HEK293T (cell line): ENCODE data around the gene CANX.

Experiments
- ARNT ChIP-seq: fragments of 450-650 bp; IDR thresholded peaks from 2 replicates; pipeline ENCODE4 v1.6.1; 2017; ENCODE audit warnings: mild to moderate bottlenecking
- BHLHE40 ChIP-seq: fragments of 450-650 bp; IDR thresholded peaks from 2 replicates; pipeline ENCODE4 v1.6.1; 2016; ENCODE audit warnings: mild to moderate bottlenecking, moderate library complexity, borderline replicate concordance
- CTBP1 ChIP-seq: fragments of 450-650 bp; IDR thresholded peaks from 2 replicates; pipeline ENCODE4 v1.6.1; 2016; ENCODE audit warnings: borderline replicate concordance
- ELF4 ChIP-seq: fragments of 450-650 bp; IDR thresholded peaks from 2 replicates; pipeline ENCODE4 v1.6.1; 2017; ENCODE audit warnings: antibody characterized with exemption
- FOXM1 ChIP-seq: fragments of 450-650 bp; IDR thresholded peaks from 2 replicates; pipeline ENCODE4 v1.6.1; 2017; ENCODE audit warnings: mild to moderate bottlenecking, borderline replicate concordance
- HDGF ChIP-seq: fragments of 450-650 bp; IDR thresholded peaks from 2 replicates; pipeline ENCODE4 v1.6.1; 2017; ENCODE audit warnings: antibody characterized with exemption, borderline replicate concordance
- NFRKB ChIP-seq: fragments of 450-650 bp; IDR thresholded peaks from 2 replicates; pipeline ENCODE4 v1.6.1; 2016; ENCODE audit warnings: mild to moderate bottlenecking, moderate library complexity
- SUZ12 ChIP-seq: fragments of 450-650 bp; IDR thresholded peaks from 2 replicates; pipeline ENCODE4 v1.6.1; 2016; ENCODE audit warnings: mild to moderate bottlenecking
- TARDBP ChIP-seq: fragments of 450-650 bp; IDR thresholded peaks from 2 replicates; pipeline ENCODE4 v1.6.1; 2016
- ZNF384 ChIP-seq: fragments of 450-650 bp; IDR thresholded peaks from 2 replicates; pipeline ENCODE4 v1.6.1; 2016
- TF ChIP-seq, protein P1 (sequence below): fragments of 450-650 bp; IDR thresholded peaks from 2 replicates; pipeline ENCODE4 v1.6.1; 2016

DNA sequence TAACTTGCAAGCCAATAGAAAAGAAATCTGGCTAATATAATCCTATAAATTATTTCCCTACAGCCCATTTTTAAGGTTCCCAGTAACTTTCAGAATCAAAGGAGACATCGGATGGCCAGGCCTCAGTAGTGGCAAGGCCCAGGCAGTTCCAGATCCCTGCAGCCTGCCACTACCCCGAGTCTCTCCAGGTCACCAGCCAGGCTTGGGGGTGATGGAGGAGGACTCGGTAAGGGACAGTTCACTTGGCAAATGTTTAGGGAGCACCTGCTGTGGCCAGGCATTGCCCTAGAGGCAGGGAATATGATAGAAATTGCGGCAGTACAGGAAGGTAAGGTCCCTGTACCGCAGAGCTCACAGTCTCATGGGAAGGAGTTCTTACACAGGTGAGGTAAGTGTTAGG lies 79.8 kb downstream of the CANX start:
- TF ChIP-seq, protein P1, sequence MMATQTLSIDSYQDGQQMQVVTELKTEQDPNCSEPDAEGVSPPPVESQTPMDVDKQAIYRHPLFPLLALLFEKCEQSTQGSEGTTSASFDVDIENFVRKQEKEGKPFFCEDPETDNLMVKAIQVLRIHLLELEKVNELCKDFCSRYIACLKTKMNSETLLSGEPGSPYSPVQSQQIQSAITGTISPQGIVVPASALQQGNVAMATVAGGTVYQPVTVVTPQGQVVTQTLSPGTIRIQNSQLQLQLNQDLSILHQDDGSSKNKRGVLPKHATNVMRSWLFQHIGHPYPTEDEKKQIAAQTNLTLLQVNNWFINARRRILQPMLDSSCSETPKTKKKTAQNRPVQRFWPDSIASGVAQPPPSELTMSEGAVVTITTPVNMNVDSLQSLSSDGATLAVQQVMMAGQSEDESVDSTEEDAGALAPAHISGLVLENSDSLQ = no peak
- no peak for TF ChIP-seq FOXM1
- no peak for TF ChIP-seq HDGF
- no peak for TF ChIP-seq BHLHE40
- no peak for TF ChIP-seq TARDBP
- TF ChIP-seq CTBP1 = no peak
- no peak for TF ChIP-seq ELF4
- TF ChIP-seq SUZ12 = no peak
- no peak for TF ChIP-seq ARNT
- TF ChIP-seq ZNF384 = no peak
- TF ChIP-seq NFRKB = no peak
